ENCODE data around the gene ATG9A. TPM values are rescaled to one million over a fixed set of nuclear protein-coding genes. Genes with fewer than 3 reads are reported as not detected.

The ATG9A gene
- total and polyA plus RNA-seq, 4 donors, result 9.6 to 36.6 (median 35.1) TPM

DNA sequence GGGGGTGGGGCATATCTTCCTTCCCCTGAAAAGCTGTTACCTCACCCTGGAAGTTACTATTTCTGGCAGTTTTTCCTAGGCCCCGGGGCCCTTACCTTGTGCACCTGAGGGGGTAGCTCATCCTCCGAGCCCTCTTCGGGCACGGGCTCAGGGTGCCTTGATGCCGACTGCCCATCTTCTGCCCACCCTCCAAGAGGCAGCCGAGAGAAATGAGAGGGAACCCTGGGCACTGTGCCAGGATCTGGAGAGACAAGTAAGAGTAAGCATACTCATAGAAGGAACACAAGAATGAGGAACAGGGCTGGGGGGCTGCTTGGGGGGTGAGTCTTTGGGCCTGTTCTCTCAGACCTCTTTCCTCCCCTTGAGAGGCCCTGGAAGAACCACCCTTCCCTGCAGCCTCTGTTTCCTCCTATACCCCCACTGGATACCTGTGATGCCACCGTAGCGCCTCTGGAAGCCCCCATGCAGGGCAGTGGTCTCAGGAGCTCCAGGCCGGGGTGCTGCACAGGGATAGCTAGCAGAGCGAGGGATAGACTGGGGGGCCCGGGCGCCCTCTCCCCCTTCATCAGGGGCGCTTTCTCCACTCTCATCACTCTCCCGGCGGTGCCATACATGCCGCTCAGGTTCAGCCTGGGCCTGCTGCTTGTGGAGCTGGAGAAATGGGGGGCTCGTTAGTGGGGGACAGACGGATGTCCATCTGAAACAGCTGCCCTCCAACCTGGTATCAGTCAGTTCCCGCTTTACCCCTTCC is 8.6 kb downstream of the ATG9A start:
- ATAC-seq (ENCODE audit: low FRiP score) (no peak), DNase-seq (no peak)
- no peaks in the 10 kb centered on the region for H3K9me3 ChIP-seq (ENCODE audit: control insufficient read depth, low read length)
- no peaks in the 10 kb centered on the region for H3K4me1 ChIP-seq (ENCODE audit: control insufficient read depth in 1 of 2, insufficient read depth in 2 of 2, low read length in 2 of 2)
- H3K27ac ChIP-seq (ENCODE audit: low read depth in 1 of 2, low read length in 2 of 2), result no peak overlapping the region
- intact Hi-C loops (cut with DNase I), result no loop called here
- H3K27me3 ChIP-seq (ENCODE audit: control insufficient read depth in 1 of 2, insufficient read depth in 2 of 2, low read length in 1 of 2), result no peaks in the 10 kb centered on the region
- H3K4me3 ChIP-seq (ENCODE audit: low read length in 2 of 2), result no peak overlapping the region
- H3K36me3 ChIP-seq (ENCODE audit: control insufficient read depth in 1 of 2, insufficient read depth in 2 of 2, low read length in 1 of 2), result peaks cover 0 to 10% of the 10 kb centered on the region in 2 donors
- whole genome bisulfite sequencing, 2 donors, result 87 to 90% methylated on average over 19 of the region's 19 CpGs

DNA sequence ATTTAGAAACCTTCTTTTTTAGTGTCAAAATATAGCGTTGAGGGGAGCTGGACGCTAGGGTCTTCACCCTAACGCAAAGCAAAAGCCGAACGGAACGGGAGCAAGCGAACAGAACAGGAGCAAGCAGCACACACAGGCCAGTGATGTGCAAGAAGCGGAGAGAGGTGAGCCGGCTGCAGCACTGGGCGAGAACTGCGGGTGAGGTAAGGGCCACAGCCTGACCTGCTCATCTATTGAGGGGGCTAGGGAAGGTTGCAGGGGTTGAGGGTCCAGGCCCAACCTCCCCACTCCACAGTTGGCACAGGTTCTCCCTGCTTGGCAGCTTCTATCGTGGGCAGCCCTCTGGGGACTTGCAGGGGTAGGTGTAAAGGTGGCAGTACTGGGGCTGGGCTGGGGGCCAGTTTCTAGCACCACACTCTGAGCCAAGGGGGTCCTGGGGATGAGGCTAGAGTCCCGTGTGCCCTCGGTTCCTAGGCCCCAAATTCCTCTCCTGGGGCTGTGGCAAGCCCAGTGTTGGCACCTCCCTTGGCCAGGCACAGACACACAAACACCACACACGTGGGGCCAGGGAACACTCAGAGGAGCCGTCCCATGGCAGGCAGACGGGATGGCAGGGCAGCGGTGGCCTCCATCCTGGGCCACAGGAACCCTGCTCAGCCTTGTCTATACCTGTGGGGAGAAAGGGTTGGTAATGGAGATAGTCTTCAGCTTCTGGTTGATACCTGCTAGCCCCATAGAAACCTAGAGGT is 9.5 kb downstream of the ATG9A start:
- Histone ChIP-seq H3K4me1 (ENCODE audit: control insufficient read depth in 1 of 2, insufficient read depth in 2 of 2, low read length in 2 of 2) (no peaks in the 10 kb centered on the region), H3K27me3 (ENCODE audit: control insufficient read depth in 1 of 2, insufficient read depth in 2 of 2, low read length in 1 of 2) (no peaks in the 10 kb centered on the region), H3K4me3 (ENCODE audit: low read length in 2 of 2) (no peak overlapping the region), H3K36me3 (ENCODE audit: control insufficient read depth in 1 of 2, insufficient read depth in 2 of 2, low read length in 1 of 2) (peaks cover 0 to 10% of the 10 kb centered on the region in 2 donors), H3K27ac (ENCODE audit: low read depth in 1 of 2, low read length in 2 of 2) (peak overlapping the region in 1 of 2 donors; percentile 73), H3K9me3 (ENCODE audit: control insufficient read depth, low read length) (no peaks in the 10 kb centered on the region)
- DNase-seq (no peak), ATAC-seq (ENCODE audit: low FRiP score) (no peak)
- intact Hi-C loops (cut with DNase I), result loop anchor here in 1 of 2 donors (2.0 kb wide), 3 partner anchors 33 to 59 kb away; partner anchors contain the start of genes CNPPD1, NHEJ1, TUBA4A and TUBA4B
- 85 to 86% methylated on average over 18 of the region's 18 CpGs for WGBS, 2 donors

DNA sequence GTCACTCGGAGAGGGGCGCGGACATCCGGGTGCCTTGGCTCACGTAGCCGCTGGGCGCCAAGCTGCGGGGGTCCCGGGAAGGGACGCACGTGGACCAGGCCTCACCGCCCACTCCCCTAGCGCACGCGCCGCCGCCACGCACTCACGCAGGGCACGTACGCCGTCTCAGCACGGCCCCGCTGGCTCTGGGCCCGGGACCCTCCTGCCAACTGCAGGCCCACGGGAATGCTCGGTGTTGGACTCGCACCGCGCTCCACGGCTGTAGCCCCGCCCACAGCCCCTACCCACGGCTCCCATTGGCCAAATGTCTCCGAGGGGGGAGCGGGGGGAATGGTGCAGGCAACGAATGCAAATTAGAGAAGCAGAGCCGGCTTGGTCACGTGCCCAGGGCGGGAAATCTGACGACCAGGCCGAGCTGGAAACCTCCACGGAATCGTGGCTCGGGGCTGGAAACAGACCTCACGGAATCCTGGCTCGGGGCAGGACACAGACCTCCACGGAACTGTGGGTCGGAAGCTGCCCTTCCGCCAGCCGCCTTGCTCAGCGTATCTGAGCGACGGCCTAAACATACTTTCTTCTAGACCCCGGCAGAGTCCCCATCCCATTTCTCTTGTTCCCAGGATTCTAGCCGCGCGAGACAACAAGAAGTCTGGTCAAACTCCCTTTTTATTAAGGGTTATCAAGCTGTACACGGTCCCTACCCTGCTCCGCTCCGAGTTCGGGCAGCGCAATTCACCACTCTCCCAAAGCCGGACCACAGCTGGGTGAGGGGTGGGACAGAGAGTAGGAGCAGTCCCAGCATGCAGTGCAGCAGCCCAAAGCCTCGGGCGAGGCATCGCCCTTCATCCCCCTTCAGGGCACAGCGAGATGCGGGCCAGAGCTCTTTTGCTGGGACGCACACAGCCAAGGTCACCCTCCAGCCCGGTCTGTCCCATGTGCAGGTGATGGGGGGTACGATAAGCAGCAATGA is 10.4 kb downstream of the ATG9A start, which contains the start of gene ABCB6:
Gene ABCB6, minus strand, starts transcription at position 227 of the 970 bp plus-strand sequence. CDS start 285 bp downstream, outside the sequence.
- H3K4me1 ChIP-seq (ENCODE audit: control insufficient read depth in 1 of 2, insufficient read depth in 2 of 2, low read length in 2 of 2), result no peaks in the 10 kb centered on the region
- intact Hi-C loops (cut with DNase I), result loop anchor here in 1 of 2 donors (2.0 kb wide), 3 partner anchors 34 to 58 kb away; partner anchors contain the start of genes CNPPD1, NHEJ1, TUBA4A and TUBA4B

DNA sequence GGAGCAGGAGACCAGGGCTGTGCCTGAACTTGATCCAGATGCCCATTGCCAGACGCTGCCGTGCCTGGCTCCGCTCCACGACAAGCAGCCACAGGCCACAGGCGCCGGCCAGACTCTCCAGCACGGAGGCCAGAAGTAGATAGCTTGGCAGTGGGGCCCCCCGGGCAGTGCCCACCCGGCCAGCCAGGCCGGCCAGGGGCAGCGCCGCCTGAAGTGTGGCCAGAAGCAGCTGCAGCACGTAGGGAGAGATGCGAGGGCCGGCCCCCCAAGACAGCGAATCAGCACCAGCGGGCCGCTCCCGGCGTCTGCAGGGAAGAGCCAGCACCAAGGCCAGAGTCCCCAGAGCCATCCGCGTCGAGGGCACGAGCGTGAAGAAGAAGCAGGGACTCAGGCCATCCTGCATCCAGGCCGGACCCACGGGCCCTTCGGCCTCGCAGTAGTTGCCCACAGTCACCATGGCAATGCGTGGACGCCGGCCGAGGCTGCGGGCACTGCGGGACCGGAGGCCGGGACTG is 11.2 kb downstream of the ATG9A start:
- DNase-seq (peak; percentile 86 to 90), ATAC-seq (ENCODE audit: low FRiP score) (peak; percentile 80)
- WGBS, 2 donors, result 0% methylated on average over 33 to 37 of the region's 37 CpGs
- Histone ChIP-seq H3K4me3 (ENCODE audit: low read length in 2 of 2) (peak overlapping the region; percentile 1 to 31), H3K4me1 (ENCODE audit: control insufficient read depth in 1 of 2, insufficient read depth in 2 of 2, low read length in 2 of 2) (no peaks in the 10 kb centered on the region), H3K9me3 (ENCODE audit: control insufficient read depth, low read length) (no peaks in the 10 kb centered on the region), H3K27me3 (ENCODE audit: control insufficient read depth in 1 of 2, insufficient read depth in 2 of 2, low read length in 1 of 2) (no peaks in the 10 kb centered on the region), H3K36me3 (ENCODE audit: control insufficient read depth in 1 of 2, insufficient read depth in 2 of 2, low read length in 1 of 2) (peaks cover 0 to 6% of the 10 kb centered on the region in 2 donors), H3K27ac (ENCODE audit: low read depth in 1 of 2, low read length in 2 of 2) (peak overlapping the region in 1 of 2 donors; percentile 96)
- intact Hi-C loops (cut with DNase I), result loop anchor here in 1 of 2 donors (2.0 kb wide), 3 partner anchors 35 to 57 kb away; partner anchors contain the start of genes CNPPD1, NHEJ1, TUBA4A and TUBA4B

More for the DNA sequence above, 10.4 kb downstream of the ATG9A start, which contains the start of gene ABCB6:
- no peaks in the 10 kb centered on the region for H3K27me3 ChIP-seq (ENCODE audit: control insufficient read depth in 1 of 2, insufficient read depth in 2 of 2, low read length in 1 of 2)
- peaks cover 0 to 9% of the 10 kb centered on the region in 2 donors for H3K36me3 ChIP-seq (ENCODE audit: control insufficient read depth in 1 of 2, insufficient read depth in 2 of 2, low read length in 1 of 2)
- DNase-seq, result peak; percentile 98 to 99
- peak within 1 kb of the TSS; percentile 1 to 31 for H3K4me3 ChIP-seq (ENCODE audit: low read length in 2 of 2)
- H3K27ac ChIP-seq (ENCODE audit: low read depth in 1 of 2, low read length in 2 of 2), result peak within 1 kb of the TSS in 1 of 2 donors; percentile 96
- H3K9me3 ChIP-seq (ENCODE audit: control insufficient read depth, low read length), result no peaks in the 10 kb centered on the region
- ATAC-seq (ENCODE audit: low FRiP score), result peak; percentile 95
- 3 to 5% methylated on average over 71 of the region's 71 CpGs for WGBS, 2 donors

DNA sequence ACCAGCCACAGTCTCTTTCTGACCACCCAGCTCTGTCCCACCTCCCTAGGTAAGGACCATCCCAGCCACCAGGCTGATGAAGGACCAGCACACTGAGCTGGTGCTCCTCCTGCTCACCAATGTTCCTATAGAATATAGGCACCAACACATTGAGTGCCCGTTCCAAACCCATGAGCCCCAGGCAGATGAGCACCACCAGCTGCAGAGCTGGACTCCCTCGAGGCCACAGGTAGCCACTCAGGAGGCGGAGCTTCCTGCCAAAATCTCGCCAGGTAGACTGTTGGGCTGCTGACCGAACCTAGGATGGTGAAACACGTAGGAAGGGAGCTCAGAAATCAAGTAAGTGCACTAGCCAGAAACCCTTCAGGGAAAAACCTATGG is 12.9 kb downstream of the ATG9A start:
- ATAC-seq (ENCODE audit: low FRiP score) (no peak), DNase-seq (no peak)
- Histone ChIP-seq H3K27ac (ENCODE audit: low read depth in 1 of 2, low read length in 2 of 2) (no peak overlapping the region), H3K36me3 (ENCODE audit: control insufficient read depth in 1 of 2, insufficient read depth in 2 of 2, low read length in 1 of 2) (no peaks in the 10 kb centered on the region), H3K27me3 (ENCODE audit: control insufficient read depth in 1 of 2, insufficient read depth in 2 of 2, low read length in 1 of 2) (no peaks in the 10 kb centered on the region), H3K4me1 (ENCODE audit: control insufficient read depth in 1 of 2, insufficient read depth in 2 of 2, low read length in 2 of 2) (no peaks in the 10 kb centered on the region), H3K9me3 (ENCODE audit: control insufficient read depth, low read length) (no peaks in the 10 kb centered on the region), H3K4me3 (ENCODE audit: low read length in 2 of 2) (no peak overlapping the region)
- WGBS, 2 donors, result 94 to 95% methylated on average over 6 of the region's 6 CpGs
- intact Hi-C loops (cut with DNase I), result no loop called here

DNA sequence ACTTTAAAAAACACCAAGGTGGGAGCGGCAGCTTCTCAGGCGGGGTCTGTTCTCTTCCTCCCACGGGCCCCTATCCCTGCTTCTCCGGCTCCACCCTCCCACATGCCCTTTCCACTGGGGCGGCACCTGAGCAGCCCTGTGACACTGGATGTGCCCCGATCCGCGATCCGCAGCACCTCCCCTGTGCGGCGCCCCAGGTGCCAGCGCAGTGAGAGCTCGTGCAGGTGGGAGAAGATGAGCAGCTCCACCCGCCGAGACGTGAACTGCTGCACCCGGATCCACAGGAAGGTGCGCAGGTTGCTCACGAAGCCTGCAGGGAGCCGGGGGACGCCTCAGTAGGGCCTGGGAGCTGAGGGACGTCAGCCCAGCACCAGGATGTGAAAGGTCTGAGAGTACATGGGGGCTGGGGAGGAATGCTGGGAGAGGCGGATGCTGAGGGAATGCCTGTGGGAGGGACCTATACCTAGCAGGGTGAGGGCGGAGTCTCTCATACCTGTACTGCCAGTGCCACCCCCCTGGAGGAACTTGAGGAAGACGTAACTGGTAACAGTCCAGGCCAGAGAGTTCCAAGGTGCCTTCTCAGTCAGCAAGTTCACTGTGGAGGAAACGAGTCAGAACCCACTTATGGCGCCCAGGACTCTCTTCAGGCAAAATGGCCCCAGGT is 13.4 kb downstream of the ATG9A start:
- Histone ChIP-seq H3K27me3 (ENCODE audit: control insufficient read depth in 1 of 2, insufficient read depth in 2 of 2, low read length in 1 of 2) (no peaks in the 10 kb centered on the region), H3K4me1 (ENCODE audit: control insufficient read depth in 1 of 2, insufficient read depth in 2 of 2, low read length in 2 of 2) (no peaks in the 10 kb centered on the region), H3K4me3 (ENCODE audit: low read length in 2 of 2) (no peak overlapping the region), H3K9me3 (ENCODE audit: control insufficient read depth, low read length) (no peaks in the 10 kb centered on the region), H3K36me3 (ENCODE audit: control insufficient read depth in 1 of 2, insufficient read depth in 2 of 2, low read length in 1 of 2) (no peaks in the 10 kb centered on the region), H3K27ac (ENCODE audit: low read depth in 1 of 2, low read length in 2 of 2) (no peak overlapping the region)
- ATAC-seq (ENCODE audit: low FRiP score), result no peak
- DNase-seq, result no peak
- intact Hi-C loops (cut with DNase I), result no loop called here
- 94 to 97% methylated on average over 27 of the region's 27 CpGs for WGBS, 2 donors

DNA sequence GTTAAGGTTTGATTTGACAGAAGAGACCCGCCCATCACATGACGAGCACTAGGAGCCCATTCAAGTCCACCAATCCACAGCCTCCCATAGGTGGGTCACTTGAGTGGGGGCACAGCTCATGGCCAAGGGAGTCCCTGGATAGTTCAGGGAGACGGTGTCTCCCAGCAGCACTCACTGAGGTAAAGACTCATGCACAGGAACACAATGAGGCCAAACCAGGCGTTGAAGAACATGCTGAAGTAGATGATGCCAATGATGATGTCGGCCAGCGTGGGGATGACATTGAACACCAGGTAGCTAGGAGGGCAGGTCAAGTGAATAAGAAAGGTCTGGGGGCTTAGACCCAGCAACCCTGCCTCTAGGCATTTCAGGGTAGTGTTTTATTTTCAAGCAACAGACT is 14.7 kb downstream of the ATG9A start:
- H3K27me3 ChIP-seq (ENCODE audit: control insufficient read depth in 1 of 2, insufficient read depth in 2 of 2, low read length in 1 of 2), result no peaks in the 10 kb centered on the region
- DNase-seq, result no peak
- no peak overlapping the region for H3K4me3 ChIP-seq (ENCODE audit: low read length in 2 of 2)
- intact Hi-C loops (cut with DNase I), result no loop called here
- 93 to 94% methylated on average over 6 of the region's 6 CpGs for WGBS, 2 donors
- H3K27ac ChIP-seq (ENCODE audit: low read depth in 1 of 2, low read length in 2 of 2), result no peak overlapping the region
- H3K4me1 ChIP-seq (ENCODE audit: control insufficient read depth in 1 of 2, insufficient read depth in 2 of 2, low read length in 2 of 2), result no peaks in the 10 kb centered on the region
- no peak for ATAC-seq (ENCODE audit: low FRiP score)
- no peaks in the 10 kb centered on the region for H3K9me3 ChIP-seq (ENCODE audit: control insufficient read depth, low read length)
- H3K36me3 ChIP-seq (ENCODE audit: control insufficient read depth in 1 of 2, insufficient read depth in 2 of 2, low read length in 1 of 2), result peaks cover 0 to 2% of the 10 kb centered on the region in 2 donors

Data from aorta (tissue), 5 donors.